ENCODE results near the gene OCIAD2. TPM values are rescaled to one million over a fixed set of nuclear protein-coding genes. Genes with fewer than 3 reads are reported as not detected.
A peak's percentile ranks its signal among the peaks of the same experiment; 100 is the strongest.

OCIAD2 gene
- total and polyA plus RNA-seq, 8 donors, result 37.2 to 109 (median 94.9) TPM

- intact Hi-C loops (cut with DNase I), result no loop called here
- Histone ChIP-seq H3K4me3 (no peak overlapping the region), H3K27me3 (no peaks in the 10 kb centered on the region), H3K4me1 (peaks cover 0 to 8% of the 10 kb centered on the region in 2 donors), H3K36me3 (no peaks in the 10 kb centered on the region), H3K27ac (no peak overlapping the region), H3K9me3 (no peaks in the 10 kb centered on the region)
- ATAC-seq (no peak), DNase-seq (no peak)
- TF ChIP-seq CTCF (IDR thresholded peaks at IDR 0.05), result no peak
These were observed 3.9 kb upstream of the OCIAD2 start for GRCh38 chr4:48910511-48910910.

- no peaks in the 10 kb centered on the region for H3K9me3 ChIP-seq
- H3K27ac ChIP-seq, result no peak overlapping the region
- no peaks in the 10 kb centered on the region for H3K27me3 ChIP-seq
- DNase-seq, result peak in 1 of 4 donors; percentile 54
- no peaks in the 10 kb centered on the region for H3K36me3 ChIP-seq
- intact Hi-C loops (cut with DNase I), result no loop called here
- H3K4me1 ChIP-seq, result peaks cover 0 to 8% of the 10 kb centered on the region in 2 donors
- H3K4me3 ChIP-seq, result no peak overlapping the region
- peak; percentile 82 for ATAC-seq
- TF ChIP-seq CTCF (IDR thresholded peaks at IDR 0.05), result no peak
These were observed 3.1 kb upstream of the OCIAD2 start for GRCh38 chr4:48909697-48910096.

GRCh38 chr4:48908687-48909086 is 2.1 kb upstream of the OCIAD2 start:
- H3K9me3 ChIP-seq, result no peaks in the 10 kb centered on the region
- ATAC-seq (no peak), DNase-seq (no peak)
- TF ChIP-seq CTCF (IDR thresholded peaks at IDR 0.05), result no peak
- no peak overlapping the region for H3K27ac ChIP-seq
- H3K4me1 ChIP-seq, result peaks cover 0 to 8% of the 10 kb centered on the region in 2 donors
- intact Hi-C loops (cut with DNase I), result no loop called here
- no peak overlapping the region for H3K4me3 ChIP-seq
- H3K27me3 ChIP-seq, result no peaks in the 10 kb centered on the region
- H3K36me3 ChIP-seq, result no peaks in the 10 kb centered on the region

- Histone ChIP-seq H3K27ac (no peak overlapping the region), H3K4me1 (peaks cover 0 to 8% of the 10 kb centered on the region in 2 donors), H3K9me3 (no peaks in the 10 kb centered on the region), H3K27me3 (no peaks in the 10 kb centered on the region), H3K36me3 (no peaks in the 10 kb centered on the region), H3K4me3 (no peak overlapping the region)
- ATAC-seq (no peak), DNase-seq (no peak)
- intact Hi-C loops (cut with DNase I), result no loop called here
- no peak for TF ChIP-seq CTCF (IDR thresholded peaks at IDR 0.05)
These were observed 1.3 kb upstream of the OCIAD2 start for GRCh38 chr4:48907706-48908477.

GRCh38 chr4:48905363-48906015 is 1.1 kb downstream of the OCIAD2 start:
- H3K4me1 ChIP-seq, result peaks cover 0 to 8% of the 10 kb centered on the region in 2 donors
- ATAC-seq, result peak; percentile 5
- intact Hi-C loops (cut with DNase I), result no loop called here
- no peak for TF ChIP-seq CTCF (IDR thresholded peaks at IDR 0.05)
- no peak overlapping the region for H3K27ac ChIP-seq
- H3K4me3 ChIP-seq, result peak overlapping the region; percentile 52 to 57
- H3K27me3 ChIP-seq, result no peaks in the 10 kb centered on the region
- no peak for DNase-seq
- H3K9me3 ChIP-seq, result no peaks in the 10 kb centered on the region
- peaks cover 0 to 6% of the 10 kb centered on the region in 2 donors for H3K36me3 ChIP-seq
